ENCODE measurements around the gene PGM2. TPM values are rescaled to one million over a fixed set of nuclear protein-coding genes. Genes with fewer than 3 reads are reported as not detected.

The PGM2 gene
- total RNA-seq, 2 experiments from 2014 or later: 67.4 to 108 TPM

- ChIA-PET POLR2A (interaction anchor here (4.5 kb wide), 1 partner anchor 22 kb away, joined by 32 read pairs; no protein-coding TSS in a partner anchor), CTCF (ENCODE audit: unreplicated experiment) (no interaction called here)
- Histone ChIP-seq H2AFZ (ENCODE audit: low read length) (no peak overlapping the region), H3K36me3 (ENCODE audit: insufficient read depth, low read length) (peaks cover 48% of the 10 kb centered on the region), H3K79me2 (ENCODE audit: insufficient read depth, low read depth, low read length) (peaks cover 27% of the 10 kb centered on the region), H3K4me1 (ENCODE audit: insufficient read depth, low read length, poor library complexity, severe bottlenecking) (peaks cover 36% of the 10 kb centered on the region), H3K4me3 (ENCODE audit: low read depth, low read length, poor library complexity, severe bottlenecking) (peak overlapping the region; percentile 91), H3K27ac (ENCODE audit: low read depth, low read length, poor library complexity, severe bottlenecking) (no peak overlapping the region), H3K4me2 (ENCODE audit: low read length) (peak overlapping the region; percentile 84), H3K9me3 (ENCODE audit: low read length) (no peaks in the 10 kb centered on the region), H4K20me1 (ENCODE audit: insufficient read depth, low read length) (peaks cover 15% of the 10 kb centered on the region; the same call in 1 of the 2 replicates), H3K9me2 (ENCODE audit: insufficient read depth, low read length) (no peaks in the 10 kb centered on the region)
- no TSS peak for BruUV-seq (replicated peaks)
- TF ChIP-seq, protein P1, sequence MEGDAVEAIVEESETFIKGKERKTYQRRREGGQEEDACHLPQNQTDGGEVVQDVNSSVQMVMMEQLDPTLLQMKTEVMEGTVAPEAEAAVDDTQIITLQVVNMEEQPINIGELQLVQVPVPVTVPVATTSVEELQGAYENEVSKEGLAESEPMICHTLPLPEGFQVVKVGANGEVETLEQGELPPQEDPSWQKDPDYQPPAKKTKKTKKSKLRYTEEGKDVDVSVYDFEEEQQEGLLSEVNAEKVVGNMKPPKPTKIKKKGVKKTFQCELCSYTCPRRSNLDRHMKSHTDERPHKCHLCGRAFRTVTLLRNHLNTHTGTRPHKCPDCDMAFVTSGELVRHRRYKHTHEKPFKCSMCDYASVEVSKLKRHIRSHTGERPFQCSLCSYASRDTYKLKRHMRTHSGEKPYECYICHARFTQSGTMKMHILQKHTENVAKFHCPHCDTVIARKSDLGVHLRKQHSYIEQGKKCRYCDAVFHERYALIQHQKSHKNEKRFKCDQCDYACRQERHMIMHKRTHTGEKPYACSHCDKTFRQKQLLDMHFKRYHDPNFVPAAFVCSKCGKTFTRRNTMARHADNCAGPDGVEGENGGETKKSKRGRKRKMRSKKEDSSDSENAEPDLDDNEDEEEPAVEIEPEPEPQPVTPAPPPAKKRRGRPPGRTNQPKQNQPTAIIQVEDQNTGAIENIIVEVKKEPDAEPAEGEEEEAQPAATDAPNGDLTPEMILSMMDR (conservative IDR thresholded peaks at IDR 0.05; ENCODE audit: low read length): no peak
- no peak for TF ChIP-seq EZH2phosphoT487 (IDR thresholded peaks at IDR 0.05; ENCODE audit: borderline replicate concordance, low read depth, low read length)
- no peak for DNase-seq (ENCODE audit: low spot score)
- intact Hi-C loops (cut with micrococcal nuclease; ENCODE audit: unreplicated experiment): no loop called here
Measured at GRCh38 chr4:37828843-37829242, 2.4 kb downstream of the PGM2 start.

DNA sequence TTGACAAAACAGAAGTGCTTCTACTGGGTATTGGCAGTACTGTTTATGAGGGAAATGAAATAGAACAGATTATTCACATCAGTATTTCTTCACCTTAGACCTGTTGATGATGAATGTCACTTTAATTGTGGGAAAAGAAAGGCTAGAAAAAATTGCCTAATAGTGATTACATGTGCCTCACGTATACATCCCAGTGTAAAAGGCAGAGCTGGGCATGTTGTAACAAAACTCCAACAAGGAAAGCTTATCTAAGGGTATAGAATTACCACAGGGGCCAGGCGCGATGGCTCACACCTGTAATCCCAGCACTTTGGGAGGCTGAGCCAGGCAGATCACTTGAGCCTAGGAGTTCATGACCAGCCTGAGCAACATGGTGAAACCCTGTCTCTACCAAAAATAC, 4.2 kb downstream of the PGM2 start:
- Histone ChIP-seq H4K20me1 (ENCODE audit: insufficient read depth, low read length) (peaks cover 15% of the 10 kb centered on the region; the same call in 1 of the 2 replicates), H3K9me2 (ENCODE audit: insufficient read depth, low read length) (no peaks in the 10 kb centered on the region), H3K27ac (ENCODE audit: low read depth, low read length, poor library complexity, severe bottlenecking) (no peak overlapping the region), H3K4me3 (ENCODE audit: low read depth, low read length, poor library complexity, severe bottlenecking) (no peak overlapping the region), H3K79me2 (ENCODE audit: insufficient read depth, low read depth, low read length) (peaks cover 27% of the 10 kb centered on the region), H3K4me1 (ENCODE audit: insufficient read depth, low read length, poor library complexity, severe bottlenecking) (peaks cover 29% of the 10 kb centered on the region), H3K4me2 (ENCODE audit: low read length) (no peak overlapping the region), H3K9me3 (ENCODE audit: low read length) (no peaks in the 10 kb centered on the region), H3K36me3 (ENCODE audit: insufficient read depth, low read length) (peaks cover 66% of the 10 kb centered on the region), H2AFZ (ENCODE audit: low read length) (no peak overlapping the region)
- ChIA-PET CTCF (ENCODE audit: unreplicated experiment) (no interaction called here), POLR2A (interaction anchor here (0.5 to 1.0 kb wide), 3 partner anchors 11 to 211 kb away, joined by 3 to 5 read pairs (median 5); no protein-coding TSS in a partner anchor)
- no peak for TF ChIP-seq EZH2phosphoT487 (IDR thresholded peaks at IDR 0.05; ENCODE audit: borderline replicate concordance, low read depth, low read length)
- TF ChIP-seq, protein P1 (conservative IDR thresholded peaks at IDR 0.05; ENCODE audit: low read length): no peak
- no TSS peak for BruUV-seq (replicated peaks)
- intact Hi-C loops (cut with micrococcal nuclease; ENCODE audit: unreplicated experiment): no loop called here
- DNase-seq (ENCODE audit: low spot score): no peak

DNA sequence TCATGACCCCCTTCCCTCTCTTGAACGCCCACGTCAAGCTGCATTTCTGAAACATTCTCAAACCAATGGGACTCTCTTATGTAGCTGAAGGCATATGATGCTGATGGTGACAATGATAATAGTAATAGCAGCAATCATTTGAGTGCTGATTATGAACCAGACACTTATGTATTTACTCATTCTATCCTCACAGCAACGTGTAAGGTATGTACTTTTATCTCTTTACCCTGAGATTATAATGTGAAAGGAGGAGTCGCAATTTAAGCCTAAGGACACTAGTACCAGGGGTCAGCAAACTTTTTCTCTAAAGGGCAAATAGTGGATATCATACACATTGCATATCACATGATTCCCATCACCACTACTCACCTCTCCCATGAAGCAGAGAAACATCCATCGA, 8.5 kb downstream of the PGM2 start:
- CTCF ChIA-PET (ENCODE audit: unreplicated experiment): no interaction called here
- peaks cover 23% of the 10 kb centered on the region for H3K4me1 ChIP-seq (ENCODE audit: insufficient read depth, low read length, poor library complexity, severe bottlenecking)
- POLR2A ChIA-PET: interaction anchor here (0.9 to 5.5 kb wide), 8 partner anchors 9 to 148 kb away, joined by 3 to 48 read pairs (median 6); partner anchors contain the start of gene PGM2
- no peak overlapping the region for H3K27ac ChIP-seq (ENCODE audit: low read depth, low read length, poor library complexity, severe bottlenecking)
- no peak for TF ChIP-seq EZH2phosphoT487 (IDR thresholded peaks at IDR 0.05; ENCODE audit: borderline replicate concordance, low read depth, low read length)
- TF ChIP-seq, protein P1 (conservative IDR thresholded peaks at IDR 0.05; ENCODE audit: low read length): no peak
- DNase-seq (ENCODE audit: low spot score): no peak
- no peak overlapping the region for H3K4me2 ChIP-seq (ENCODE audit: low read length)
- no peak overlapping the region for H2AFZ ChIP-seq (ENCODE audit: low read length)
- H3K36me3 ChIP-seq (ENCODE audit: insufficient read depth, low read length): peaks cover 98% of the 10 kb centered on the region
- no peaks in the 10 kb centered on the region for H4K20me1 ChIP-seq (ENCODE audit: insufficient read depth, low read length)
- intact Hi-C loops (cut with micrococcal nuclease; ENCODE audit: unreplicated experiment): no loop called here
- H3K9me2 ChIP-seq (ENCODE audit: insufficient read depth, low read length): no peaks in the 10 kb centered on the region
- H3K9me3 ChIP-seq (ENCODE audit: low read length): no peaks in the 10 kb centered on the region
- H3K4me3 ChIP-seq (ENCODE audit: low read depth, low read length, poor library complexity, severe bottlenecking): no peak overlapping the region
- no TSS peak for BruUV-seq (replicated peaks)
- no peaks in the 10 kb centered on the region for H3K79me2 ChIP-seq (ENCODE audit: insufficient read depth, low read depth, low read length)

Data from OCI-LY7 (cell line).